ENCODE measurements around the gene SPG7.

- TF ChIP-seq CTCF (IDR thresholded peaks at IDR 0.05; ENCODE audit: low read length) (no peak), EZH2 (IDR thresholded peaks at IDR 0.05; ENCODE audit: borderline replicate concordance, low read length) (no peak)
Measured at GRCh38 chr16:89561884-89562599, 53.8 kb downstream of the SPG7 start.
